Natural killer cell (primary cell): ENCODE results near the gene HOXA9. TPM values are rescaled to one million over a fixed set of nuclear protein-coding genes. Genes with fewer than 3 reads are reported as not detected.

ENCODE experiments used
- ATAC-seq, 3 donors: fragments of 150-1000 bp in 2 of 3; fragments of 200-7000 bp in 1 of 3; cut with Tn5 transposase; 1 replicate in 1 of 3; 2 replicates in 2 of 3; pipeline ENCODE4 v1.10.0; 2021; ENCODE audit warnings: mild to moderate bottlenecking in 2 of 3, moderate library complexity in 2 of 3
- DNase-seq, 2 donors: peaks; one replicate each; pipeline versions ENCODE4 v3.0.0 to v3.0.0-alpha.2; 2013 to 2021; ENCODE audit warnings: mixed read lengths in 1 of 2
- H3K27ac ChIP-seq: one replicate; pipeline ENCODE4 v1.5.1; 2013; ENCODE audit warnings: mild to moderate bottlenecking, low read length
- H3K27me3 ChIP-seq: one replicate; pipeline ENCODE4 v1.6.1; 2013; ENCODE audit warnings: low read length; ENCODE audit not compliant: control insufficient read depth, insufficient read depth
- H3K36me3 ChIP-seq: one replicate; pipeline ENCODE4 v1.6.1; 2013; ENCODE audit warnings: low read length; ENCODE audit not compliant: control insufficient read depth, insufficient read depth
- H3K4me1 ChIP-seq: one replicate; pipeline ENCODE4 v1.6.1; 2013; ENCODE audit warnings: low read length; ENCODE audit not compliant: control insufficient read depth, insufficient read depth
- H3K4me3 ChIP-seq: one replicate; pipeline ENCODE4 v1.5.1; 2013; ENCODE audit warnings: low read length
- H3K9me3 ChIP-seq: one replicate; pipeline ENCODE4 v1.6.1; 2013; ENCODE audit warnings: low read length; ENCODE audit not compliant: control insufficient read depth, insufficient read depth
- H3K27ac Mint-ChIP-seq, 2 donors: one replicate each; pipeline ENCODE4 v1.8.0; 2022; ENCODE audit warnings: mild to moderate bottlenecking in 2 of 2, mixed read lengths in 2 of 2, moderate library complexity in 1 of 2
- H3K27me3 Mint-ChIP-seq, 2 donors: one replicate each; pipeline ENCODE4 v1.8.0; 2022; ENCODE audit warnings: low read depth in 2 of 2, mixed read lengths in 2 of 2
- H3K36me3 Mint-ChIP-seq: one replicate; pipeline ENCODE4 v1.8.0; 2022; ENCODE audit warnings: mixed read lengths
- H3K4me1 Mint-ChIP-seq, 2 donors: one replicate each; pipeline ENCODE4 v1.8.0; 2022; ENCODE audit warnings: mixed read lengths in 2 of 2
- H3K4me3 Mint-ChIP-seq: one replicate; pipeline ENCODE4 v1.8.0; 2022; ENCODE audit warnings: mild to moderate bottlenecking, moderate library complexity, mixed read lengths
- H3K9me3 Mint-ChIP-seq, 2 donors: one replicate each; pipeline ENCODE4 v1.8.0; 2022; ENCODE audit warnings: mixed read lengths in 2 of 2
- WGBS: methylation state at CpG from one replicate; pipeline ENCODE4 v1.1.7; 2013; ENCODE audit warnings: missing lambda C conversion rate; ENCODE audit not compliant: insufficient coverage; 5-methylcytosine and 5-hydroxymethylcytosine counted together
- intact Hi-C: fragments of 100-400 bp; cut with micrococcal nuclease; formaldehyde crosslinking; loops from one replicate; pipeline ENCODE4 v1.14.2; 2022
- total RNA-seq, 4 donors: library from RNA; stranded (reverse); fragments of 120-200 nt in 1 of 4; gene quantifications; one replicate each; pipeline versions ENCODE4 v1.2.3 to v1.2.4, GENCODE V29; 2013 to 2022
- TF ChIP-seq, protein P1 (sequence below): fragments of 200-600 bp; IDR thresholded peaks from one replicate; pipeline ENCODE4 v1.8.0; 2022; ENCODE audit warnings: antibody characterized with exemption

HOXA9 gene
- total RNA-seq, 3 donors from 2014 or later (not counting 1 experiment from before 2014, with no cell fraction given), result 0.39 to 4.6 (median 0.42) TPM

DNA sequence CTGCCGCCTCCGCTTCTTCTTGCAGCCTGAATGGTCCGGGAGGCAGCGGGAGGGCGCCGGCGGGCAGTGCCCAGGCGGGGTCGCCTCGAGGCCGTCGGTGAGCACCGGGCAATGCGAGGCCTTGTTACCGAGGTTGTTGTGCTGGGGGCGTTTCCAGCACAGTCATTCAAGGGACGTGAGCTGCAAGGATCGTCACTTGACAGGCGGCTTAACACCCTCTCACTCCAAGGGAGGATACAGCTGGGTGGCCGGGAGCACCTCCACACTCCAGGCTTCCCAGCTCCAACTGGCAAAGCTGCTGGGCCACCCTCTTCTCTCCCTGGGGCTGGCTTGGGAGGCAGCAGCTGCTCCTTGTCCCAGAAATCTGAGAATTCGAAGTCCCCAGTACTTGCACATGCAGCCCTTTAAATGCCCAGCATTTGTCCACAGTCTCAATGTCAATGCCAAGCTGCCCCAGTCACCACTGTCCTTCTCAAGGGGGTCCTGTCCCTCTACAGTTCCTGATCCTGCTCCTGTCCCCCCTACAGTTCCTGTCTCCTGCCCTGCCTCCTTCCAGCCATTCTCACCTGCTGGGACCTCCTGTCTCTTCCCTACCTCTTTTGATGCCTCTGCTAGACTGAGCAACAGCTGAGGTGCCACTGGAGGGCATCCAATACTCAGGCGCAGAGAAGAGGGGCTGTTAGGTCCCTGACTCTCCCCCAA lies 24.1 kb upstream of the HOXA9 start:
- 21% methylated on average over 22 of the region's 22 CpGs for WGBS
- H3K27ac Mint-ChIP-seq, result no peak overlapping the region
- no peaks in the 10 kb centered on the region for H3K9me3 ChIP-seq
- no peaks in the 10 kb centered on the region for H3K36me3 ChIP-seq
- no peaks in the 10 kb centered on the region for H3K36me3 Mint-ChIP-seq
- ATAC-seq (no peak), DNase-seq (peak in 1 of 2 donors; percentile 15)
- no peak overlapping the region for H3K4me3 ChIP-seq
- intact Hi-C loops, result loop anchor here (5.0 kb wide), 1 partner anchor 37 kb away; the partner anchor contains the start of gene HOXA3
- no peak overlapping the region for H3K27ac ChIP-seq
- peak overlapping the region; percentile 85 for H3K4me3 Mint-ChIP-seq
- no peaks in the 10 kb centered on the region for H3K9me3 Mint-ChIP-seq
- H3K4me1 ChIP-seq, result peaks cover 60% of the 10 kb centered on the region
- H3K4me1 Mint-ChIP-seq, result peaks cover 55 to 57% of the 10 kb centered on the region in 2 donors
- peaks cover 93% of the 10 kb centered on the region for H3K27me3 ChIP-seq
- H3K27me3 Mint-ChIP-seq, result peaks cover 82 to 91% of the 10 kb centered on the region in 2 donors
- TF ChIP-seq, protein P1, sequence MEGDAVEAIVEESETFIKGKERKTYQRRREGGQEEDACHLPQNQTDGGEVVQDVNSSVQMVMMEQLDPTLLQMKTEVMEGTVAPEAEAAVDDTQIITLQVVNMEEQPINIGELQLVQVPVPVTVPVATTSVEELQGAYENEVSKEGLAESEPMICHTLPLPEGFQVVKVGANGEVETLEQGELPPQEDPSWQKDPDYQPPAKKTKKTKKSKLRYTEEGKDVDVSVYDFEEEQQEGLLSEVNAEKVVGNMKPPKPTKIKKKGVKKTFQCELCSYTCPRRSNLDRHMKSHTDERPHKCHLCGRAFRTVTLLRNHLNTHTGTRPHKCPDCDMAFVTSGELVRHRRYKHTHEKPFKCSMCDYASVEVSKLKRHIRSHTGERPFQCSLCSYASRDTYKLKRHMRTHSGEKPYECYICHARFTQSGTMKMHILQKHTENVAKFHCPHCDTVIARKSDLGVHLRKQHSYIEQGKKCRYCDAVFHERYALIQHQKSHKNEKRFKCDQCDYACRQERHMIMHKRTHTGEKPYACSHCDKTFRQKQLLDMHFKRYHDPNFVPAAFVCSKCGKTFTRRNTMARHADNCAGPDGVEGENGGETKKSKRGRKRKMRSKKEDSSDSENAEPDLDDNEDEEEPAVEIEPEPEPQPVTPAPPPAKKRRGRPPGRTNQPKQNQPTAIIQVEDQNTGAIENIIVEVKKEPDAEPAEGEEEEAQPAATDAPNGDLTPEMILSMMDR, result no peak

DNA sequence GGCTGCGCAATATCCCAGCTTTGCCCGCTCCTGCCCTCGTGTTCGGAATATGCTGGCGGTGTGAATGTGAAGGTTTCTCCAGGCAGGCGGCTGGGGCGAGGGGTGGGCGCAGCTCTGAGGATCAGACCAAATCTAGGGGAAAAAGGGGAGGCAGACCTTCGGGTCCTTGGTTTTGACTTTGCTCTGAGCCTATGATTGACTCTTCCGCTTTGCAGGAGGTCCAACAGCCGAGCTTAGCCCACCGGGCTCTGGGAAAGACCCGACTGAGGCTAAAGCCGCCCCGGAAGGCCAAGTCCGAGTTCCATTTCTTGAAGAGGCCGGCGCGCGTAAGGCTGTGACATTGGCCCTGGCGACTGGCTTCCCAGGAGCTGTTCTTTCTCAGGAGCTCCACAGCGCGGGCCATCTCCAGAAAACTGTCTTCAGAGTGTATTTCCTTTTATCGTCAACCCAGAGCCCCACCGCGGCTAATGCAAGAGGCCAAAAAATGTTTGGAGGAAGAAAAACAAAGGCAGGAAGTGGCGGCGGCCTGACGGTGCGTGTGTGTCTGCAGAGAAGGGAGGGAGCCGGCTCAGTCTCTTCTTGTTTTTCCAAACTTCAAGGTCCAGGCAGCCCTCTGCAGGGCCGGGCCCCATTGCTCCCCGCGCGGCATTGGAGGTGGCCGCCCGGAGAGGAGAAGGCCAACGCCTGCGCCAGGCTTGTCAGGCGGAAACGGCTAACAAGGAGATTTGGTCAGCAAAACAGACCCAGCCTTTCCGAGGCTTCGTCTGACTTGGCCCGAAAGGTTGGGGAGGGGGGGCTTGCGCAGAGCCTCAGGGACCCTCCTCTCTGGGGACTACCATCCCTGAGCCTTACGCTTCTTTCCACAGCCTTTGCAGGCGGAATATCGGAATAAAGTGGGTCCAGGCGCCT lies 23.3 kb upstream of the HOXA9 start:
- H3K27me3 Mint-ChIP-seq, result peaks cover 82 to 83% of the 10 kb centered on the region in 2 donors
- H3K4me3 Mint-ChIP-seq, result peak overlapping the region; percentile 85
- Histone ChIP-seq H3K36me3 (no peaks in the 10 kb centered on the region), H3K27me3 (peaks cover 91% of the 10 kb centered on the region), H3K27ac (no peak overlapping the region), H3K4me1 (peaks cover 66% of the 10 kb centered on the region), H3K9me3 (no peaks in the 10 kb centered on the region), H3K4me3 (no peak overlapping the region)
- H3K27ac Mint-ChIP-seq, result peak overlapping the region in 1 of 2 donors; percentile 25
- H3K36me3 Mint-ChIP-seq, result no peaks in the 10 kb centered on the region
- TF ChIP-seq, protein P1, result no peak
- peak; percentile 23 to 60 for DNase-seq
- ATAC-seq, result peak; percentile 5 to 47 (median 28)
- H3K4me1 Mint-ChIP-seq, result peaks cover 55 to 65% of the 10 kb centered on the region in 2 donors
- WGBS, result 7% methylated on average over 49 of the region's 49 CpGs
- intact Hi-C loops, result loop anchor here (5.0 kb wide), 1 partner anchor 36 kb away; the partner anchor contains the start of gene HOXA3
- no peaks in the 10 kb centered on the region for H3K9me3 Mint-ChIP-seq

DNA sequence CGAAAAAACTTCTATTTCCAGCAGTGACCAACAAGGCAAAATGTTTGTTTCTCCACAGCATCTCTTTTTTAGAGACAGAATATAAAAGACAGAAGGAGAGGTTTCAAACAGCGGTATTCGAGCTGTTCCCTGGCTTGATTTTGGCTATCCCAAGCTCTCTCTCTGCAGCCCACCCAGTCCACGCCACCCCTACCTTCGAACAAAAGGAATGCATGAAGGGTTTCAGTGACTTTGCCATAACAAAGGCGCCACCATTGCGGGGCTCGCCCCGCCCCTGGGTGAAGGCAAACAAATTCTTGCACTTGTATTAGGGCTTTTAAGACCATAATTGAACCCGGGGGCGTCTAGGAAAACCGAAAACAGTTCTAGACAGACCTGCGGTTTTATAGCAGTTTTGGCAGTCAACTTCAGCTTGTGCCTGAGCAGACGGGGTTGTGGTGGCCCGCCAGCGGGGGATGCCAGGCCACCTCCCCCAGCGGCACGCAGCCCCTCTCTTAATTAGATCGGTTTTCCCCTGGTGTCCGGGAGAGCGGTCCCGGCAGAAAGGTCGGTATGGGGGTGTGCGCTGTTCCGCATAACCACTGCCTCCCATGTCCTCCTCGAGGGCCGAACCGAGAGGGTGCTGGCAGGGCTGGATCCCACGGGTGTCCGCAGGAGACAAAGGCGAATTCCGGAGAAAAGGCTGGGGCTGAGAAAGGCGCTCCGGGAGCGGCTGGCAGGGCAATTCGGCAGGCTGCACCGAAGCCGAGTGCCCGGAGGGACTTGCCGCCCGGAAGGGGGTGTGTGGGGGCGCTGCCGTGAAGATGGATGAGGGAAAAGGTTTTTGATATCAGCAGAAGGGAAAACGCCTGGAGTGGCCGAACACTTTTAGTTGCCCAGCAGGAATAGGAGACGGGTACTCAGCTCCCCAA lies 22.4 kb upstream of the HOXA9 start:
- TF ChIP-seq, protein P1, result no peak
- peaks cover 66% of the 10 kb centered on the region for H3K4me1 ChIP-seq
- H3K9me3 ChIP-seq, result no peaks in the 10 kb centered on the region
- H3K27ac ChIP-seq, result no peak overlapping the region
- Mint-ChIP-seq H3K27me3 (peaks cover 84 to 85% of the 10 kb centered on the region in 2 donors), H3K27ac (no peak overlapping the region), H3K4me1 (peaks cover 53 to 66% of the 10 kb centered on the region in 2 donors), H3K36me3 (no peaks in the 10 kb centered on the region), H3K9me3 (no peaks in the 10 kb centered on the region), H3K4me3 (peak overlapping the region; percentile 85)
- 7% methylated on average over 45 of the region's 46 CpGs for WGBS
- intact Hi-C loops, result loop anchor here (2.0 to 5.0 kb wide), 2 partner anchors 15 to 35 kb away; partner anchors contain the start of gene HOXA3
- H3K27me3 ChIP-seq, result peaks cover 92% of the 10 kb centered on the region
- no peaks in the 10 kb centered on the region for H3K36me3 ChIP-seq
- ATAC-seq, result peak in 1 of 3 donors; percentile 13
- H3K4me3 ChIP-seq, result no peak overlapping the region
- peak; percentile 17 to 29 for DNase-seq
